Measurements from ENCODE around the gene ATP5F1E. TPM values are rescaled to one million over a fixed set of nuclear protein-coding genes. Genes with fewer than 3 reads are reported as not detected.

The ATP5F1E gene
- total RNA-seq, 4 donors from 2014 or later = 13.3 to 57.8 (median 32.4) TPM

- 26% methylated on average over 4 of the region's 4 CpGs for WGBS, 2 donors
- H3K36me3 ChIP-seq = no peaks in the 10 kb centered on the region
- TF ChIP-seq CTCF (IDR thresholded peaks at IDR 0.05) (no peak), POLR2A (IDR thresholded peaks at IDR 0.05) (no peak)
- peaks cover 0 to 3% of the 10 kb centered on the region in 2 donors for H3K4me1 ChIP-seq
- intact Hi-C loops (cut with DNase I) = no loop called here
- H3K27me3 ChIP-seq = no peaks in the 10 kb centered on the region
- H3K27ac ChIP-seq = no peak overlapping the region
- no peaks in the 10 kb centered on the region for H3K9me3 ChIP-seq
- DNase-seq = no peak
- no peak overlapping the region for H3K4me3 ChIP-seq (replicated peaks in 1 of 3)
Measured at GRCh38 chr20:59064214-59064722, 32.1 kb upstream of the ATP5F1E start.

GRCh38 chr20:59063358-59064213 lies 31.5 kb upstream of the ATP5F1E start:
- intact Hi-C loops (cut with DNase I) = no loop called here
- Histone ChIP-seq H3K4me3 (replicated peaks in 1 of 3) (no peak overlapping the region), H3K36me3 (no peaks in the 10 kb centered on the region), H3K4me1 (peaks cover 0 to 3% of the 10 kb centered on the region in 2 donors), H3K27ac (no peak overlapping the region), H3K27me3 (no peaks in the 10 kb centered on the region), H3K9me3 (no peaks in the 10 kb centered on the region)
- no peak for DNase-seq
- WGBS, 2 donors = 66 to 68% methylated on average over 22 of the region's 22 CpGs
- TF ChIP-seq CTCF (IDR thresholded peaks at IDR 0.05) (no peak), POLR2A (IDR thresholded peaks at IDR 0.05) (no peak)

- Histone ChIP-seq H3K27ac (no peak overlapping the region), H3K36me3 (no peaks in the 10 kb centered on the region), H3K4me1 (peaks cover 0 to 3% of the 10 kb centered on the region in 2 donors), H3K9me3 (no peaks in the 10 kb centered on the region), H3K4me3 (replicated peaks in 1 of 3) (no peak overlapping the region), H3K27me3 (no peaks in the 10 kb centered on the region)
- no peak for TF ChIP-seq POLR2A (IDR thresholded peaks at IDR 0.05)
- no peak for TF ChIP-seq CTCF (IDR thresholded peaks at IDR 0.05)
- WGBS, 2 donors = 74 to 79% methylated on average over 4 of the region's 4 CpGs
- intact Hi-C loops (cut with DNase I) = no loop called here
- no peak for DNase-seq
Measured at GRCh38 chr20:59062081-59062480, 29.9 kb upstream of the ATP5F1E start.

GRCh38 chr20:59055302-59055701 lies 23.2 kb upstream of the ATP5F1E start:
- Histone ChIP-seq H3K27me3 (no peaks in the 10 kb centered on the region), H3K27ac (no peak overlapping the region), H3K9me3 (no peaks in the 10 kb centered on the region), H3K4me1 (no peaks in the 10 kb centered on the region), H3K36me3 (no peaks in the 10 kb centered on the region), H3K4me3 (replicated peaks in 1 of 3) (no peak overlapping the region)
- intact Hi-C loops (cut with DNase I) = no loop called here
- TF ChIP-seq POLR2A (IDR thresholded peaks at IDR 0.05) = no peak
- TF ChIP-seq CTCF (IDR thresholded peaks at IDR 0.05) = peak in 3 of 6 experiments; percentile 38 to 49 (median 43)
- no peak for DNase-seq
- WGBS, 2 donors = 69 to 74% methylated on average over 7 of the region's 7 CpGs

GRCh38 chr20:59051666-59052185 lies 19.6 kb upstream of the ATP5F1E start:
- TF ChIP-seq CTCF (IDR thresholded peaks at IDR 0.05) = no peak
- TF ChIP-seq POLR2A (IDR thresholded peaks at IDR 0.05) = no peak
- no peaks in the 10 kb centered on the region for H3K9me3 ChIP-seq
- H3K36me3 ChIP-seq = no peaks in the 10 kb centered on the region
- no peaks in the 10 kb centered on the region for H3K27me3 ChIP-seq
- intact Hi-C loops (cut with DNase I) = no loop called here
- no peaks in the 10 kb centered on the region for H3K4me1 ChIP-seq
- no peak for DNase-seq
- no peak overlapping the region for H3K4me3 ChIP-seq (replicated peaks in 1 of 3)
- 84 to 88% methylated on average over 6 of the region's 6 CpGs for WGBS, 2 donors
- no peak overlapping the region for H3K27ac ChIP-seq
